Measurements from ENCODE around the gene LRRC23.

GRCh38 chr12:6963016-6963731, 58.6 kb downstream of the LRRC23 start:
- peak; percentile 97 for TF ChIP-seq TAF1 (IDR thresholded peaks at IDR 0.05; ENCODE audit: low read depth)
- TF ChIP-seq FOXM1 (IDR thresholded peaks at IDR 0.05; ENCODE audit: borderline replicate concordance, low read depth): no peak
- TF ChIP-seq CEBPB (IDR thresholded peaks at IDR 0.05): no peak
- TF ChIP-seq, protein P1, sequence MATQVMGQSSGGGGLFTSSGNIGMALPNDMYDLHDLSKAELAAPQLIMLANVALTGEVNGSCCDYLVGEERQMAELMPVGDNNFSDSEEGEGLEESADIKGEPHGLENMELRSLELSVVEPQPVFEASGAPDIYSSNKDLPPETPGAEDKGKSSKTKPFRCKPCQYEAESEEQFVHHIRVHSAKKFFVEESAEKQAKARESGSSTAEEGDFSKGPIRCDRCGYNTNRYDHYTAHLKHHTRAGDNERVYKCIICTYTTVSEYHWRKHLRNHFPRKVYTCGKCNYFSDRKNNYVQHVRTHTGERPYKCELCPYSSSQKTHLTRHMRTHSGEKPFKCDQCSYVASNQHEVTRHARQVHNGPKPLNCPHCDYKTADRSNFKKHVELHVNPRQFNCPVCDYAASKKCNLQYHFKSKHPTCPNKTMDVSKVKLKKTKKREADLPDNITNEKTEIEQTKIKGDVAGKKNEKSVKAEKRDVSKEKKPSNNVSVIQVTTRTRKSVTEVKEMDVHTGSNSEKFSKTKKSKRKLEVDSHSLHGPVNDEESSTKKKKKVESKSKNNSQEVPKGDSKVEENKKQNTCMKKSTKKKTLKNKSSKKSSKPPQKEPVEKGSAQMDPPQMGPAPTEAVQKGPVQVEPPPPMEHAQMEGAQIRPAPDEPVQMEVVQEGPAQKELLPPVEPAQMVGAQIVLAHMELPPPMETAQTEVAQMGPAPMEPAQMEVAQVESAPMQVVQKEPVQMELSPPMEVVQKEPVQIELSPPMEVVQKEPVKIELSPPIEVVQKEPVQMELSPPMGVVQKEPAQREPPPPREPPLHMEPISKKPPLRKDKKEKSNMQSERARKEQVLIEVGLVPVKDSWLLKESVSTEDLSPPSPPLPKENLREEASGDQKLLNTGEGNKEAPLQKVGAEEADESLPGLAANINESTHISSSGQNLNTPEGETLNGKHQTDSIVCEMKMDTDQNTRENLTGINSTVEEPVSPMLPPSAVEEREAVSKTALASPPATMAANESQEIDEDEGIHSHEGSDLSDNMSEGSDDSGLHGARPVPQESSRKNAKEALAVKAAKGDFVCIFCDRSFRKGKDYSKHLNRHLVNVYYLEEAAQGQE (IDR thresholded peaks at IDR 0.05; ENCODE audit: low read depth): 0 out of 2 replicates have a peak, but pooled peaks have one; percentile 8
- TF ChIP-seq, protein P2, sequence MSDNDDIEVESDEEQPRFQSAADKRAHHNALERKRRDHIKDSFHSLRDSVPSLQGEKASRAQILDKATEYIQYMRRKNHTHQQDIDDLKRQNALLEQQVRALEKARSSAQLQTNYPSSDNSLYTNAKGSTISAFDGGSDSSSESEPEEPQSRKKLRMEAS (IDR thresholded peaks at IDR 0.05): peak; percentile 67
- TF ChIP-seq USF1 (IDR thresholded peaks at IDR 0.05): peak; percentile 43
- no peak for TF ChIP-seq CREB1 (IDR thresholded peaks at IDR 0.05; ENCODE audit: low read depth)
- peak; percentile 35; the same call in 1 of the 2 replicates for TF ChIP-seq EP300 (IDR thresholded peaks at IDR 0.05; ENCODE audit: borderline replicate concordance)
- TF ChIP-seq RAD21 (IDR thresholded peaks at IDR 0.05; ENCODE audit: low read depth): no peak
- TF ChIP-seq YY1 (IDR thresholded peaks at IDR 0.05; ENCODE audit: low read depth): 0 out of 2 replicates have a peak, but pooled peaks have one; percentile 33
- TF ChIP-seq ZBTB7A (IDR thresholded peaks at IDR 0.05; ENCODE audit: low read depth): peak; percentile 88; the same call in 1 of the 2 replicates
